GM19463 (cell line): ENCODE measurements around the gene SEPTIN11.
A peak's percentile ranks its signal among the peaks of the same experiment; 100 is the strongest.

Experiments used
- ATAC-seq: cut with Tn5 transposase; IDR thresholded peaks from one replicate; pipeline ENCODE4 v1.9.1; 2021; ENCODE audit warnings: mild to moderate bottlenecking, moderate library complexity; ENCODE audit not compliant: unreplicated experiment

SEPTIN11 gene

GRCh38 chr4:76977736-76978350 is 28.3 kb downstream of the SEPTIN11 start:
- no peak for ATAC-seq

GRCh38 chr4:76979236-76979635 is 29.7 kb downstream of the SEPTIN11 start:
- ATAC-seq, result no peak

DNA sequence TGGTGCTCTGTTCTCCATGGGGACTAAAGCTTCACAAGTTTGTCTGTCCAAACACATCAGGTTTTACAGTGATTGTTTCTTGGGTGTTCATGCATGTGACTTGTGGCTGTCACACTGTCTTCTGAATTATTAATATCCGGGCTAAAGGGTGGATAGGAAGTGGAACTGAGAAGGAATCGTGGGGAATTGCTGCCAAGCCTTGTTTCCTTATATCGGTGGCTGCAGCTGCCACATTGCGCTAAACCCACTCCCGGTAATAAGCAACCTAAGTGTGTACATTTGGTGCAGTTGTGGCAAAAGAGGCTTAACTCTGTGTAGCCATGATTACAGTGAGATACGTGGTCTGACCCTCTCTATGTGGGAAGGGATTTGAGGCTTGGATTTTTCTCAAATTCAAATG is 30.7 kb downstream of the SEPTIN11 start:
- ATAC-seq, result no peak

GRCh38 chr4:76981644-76982043 is 32.1 kb downstream of the SEPTIN11 start:
- no peak for ATAC-seq

- no peak for ATAC-seq
Observed at GRCh38 chr4:76982638-76983584, 33.4 kb downstream of the SEPTIN11 start.

- ATAC-seq, result peak; percentile 53
Observed at GRCh38 chr4:76984127-76984526, 34.6 kb downstream of the SEPTIN11 start.

DNA sequence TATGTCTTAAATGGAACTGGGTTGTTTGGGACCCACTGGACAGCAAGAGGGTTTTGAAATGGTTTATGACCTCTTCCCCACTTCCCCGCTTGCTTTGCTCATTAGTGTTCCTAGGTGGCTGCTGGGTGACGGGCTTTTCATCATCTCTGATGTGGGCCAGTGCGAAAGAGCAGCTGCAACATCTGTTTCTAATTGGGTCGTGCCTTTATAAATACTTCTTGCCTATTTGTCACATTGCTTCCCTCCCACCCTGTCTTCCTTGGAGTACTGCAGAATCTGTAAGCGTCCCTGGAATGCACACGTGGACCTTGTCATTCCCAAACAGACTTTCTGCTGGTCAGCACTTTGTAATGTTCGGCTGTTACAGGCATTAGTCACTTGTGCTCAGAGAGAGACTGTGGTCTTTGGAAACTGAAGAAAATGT is 35.2 kb downstream of the SEPTIN11 start:
- no peak for ATAC-seq

DNA sequence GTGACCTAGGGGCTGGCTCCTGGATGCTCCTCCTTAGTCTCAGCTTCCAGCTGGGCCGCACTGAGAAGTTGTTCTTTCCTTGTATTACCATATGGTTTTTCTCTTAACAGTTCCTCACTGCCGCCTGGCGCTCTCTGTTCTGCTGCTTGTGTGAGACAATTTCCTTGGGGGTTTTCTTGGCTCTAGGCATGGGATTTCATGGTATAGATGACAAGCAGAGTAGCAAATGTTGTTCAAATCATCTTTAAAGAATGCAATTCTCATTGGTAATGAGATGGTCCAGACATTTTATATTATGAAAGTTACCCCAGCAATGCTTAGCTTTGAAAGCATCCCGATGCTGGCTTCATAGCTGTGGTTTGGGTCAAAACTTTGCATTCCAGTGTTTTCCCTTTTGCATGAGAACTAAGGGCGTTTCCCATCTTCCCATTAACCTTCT is 37.6 kb downstream of the SEPTIN11 start:
- ATAC-seq, result no peak

DNA sequence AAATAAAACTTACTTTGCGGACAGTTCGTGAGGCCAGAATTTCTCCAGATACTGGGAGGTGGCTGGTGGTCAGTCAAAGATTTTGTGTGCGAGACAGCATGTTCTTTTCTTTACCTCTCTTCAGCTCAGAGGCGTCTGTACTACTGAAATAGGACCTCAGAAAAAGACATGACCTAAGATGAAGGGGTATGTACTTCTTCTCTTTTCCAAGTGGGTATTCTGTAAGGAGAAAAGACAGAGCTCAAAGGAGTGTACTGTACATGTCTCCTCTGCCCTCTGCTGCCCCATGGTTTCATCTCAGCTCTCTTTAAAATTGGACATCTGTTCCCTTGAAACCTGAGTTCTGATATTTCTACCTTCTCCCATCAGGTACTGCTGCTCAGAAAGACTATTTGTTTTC is 38.1 kb downstream of the SEPTIN11 start:
- ATAC-seq, result no peak

GRCh38 chr4:76989391-76990061 is 40.0 kb downstream of the SEPTIN11 start:
- no peak for ATAC-seq

GRCh38 chr4:76990288-76991080 is 40.9 kb downstream of the SEPTIN11 start:
- ATAC-seq, result no peak

- ATAC-seq, result no peak
Observed at GRCh38 chr4:76991161-76991660, 41.7 kb downstream of the SEPTIN11 start.

- peak; percentile 85 for ATAC-seq
Observed at GRCh38 chr4:76993787-76994641, 44.5 kb downstream of the SEPTIN11 start.

- ATAC-seq, result no peak
Observed at GRCh38 chr4:76995776-76996175, 46.2 kb downstream of the SEPTIN11 start.

- no peak for ATAC-seq
Observed at GRCh38 chr4:76996445-76996844, 46.9 kb downstream of the SEPTIN11 start.

DNA sequence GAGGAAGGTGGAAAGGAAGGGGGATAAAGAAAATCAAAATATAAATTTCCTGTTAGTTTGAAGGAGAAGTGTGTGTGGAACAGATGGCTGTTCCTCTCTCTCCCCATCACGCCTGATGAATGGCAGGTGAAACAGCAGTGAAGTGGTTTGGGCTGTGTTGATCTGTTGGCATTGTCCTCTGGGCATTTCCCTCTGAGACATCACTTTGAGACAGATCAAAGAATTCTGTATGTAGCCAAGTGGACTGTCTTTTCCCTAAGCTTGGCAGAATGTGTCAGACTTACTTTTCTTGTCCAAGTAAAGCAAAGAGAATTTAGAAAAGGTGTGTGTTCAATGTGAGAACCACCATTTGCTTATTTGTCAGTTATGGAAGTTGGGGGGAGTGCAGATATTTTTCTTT is 47.5 kb downstream of the SEPTIN11 start:
- ATAC-seq, result no peak

- ATAC-seq, result no peak
Observed at GRCh38 chr4:76997532-76997931, 48.0 kb downstream of the SEPTIN11 start.

- no peak for ATAC-seq
Observed at GRCh38 chr4:76998251-76998901, 48.8 kb downstream of the SEPTIN11 start.
